Activated naive CD4-positive, alpha-beta T cell (primary cell): ENCODE measurements around the gene CCM2.
"Not testable (repeated sequence)": the region's sequence is repeated elsewhere in the genome, so short reads cannot be mapped to it uniquely, and the experiment has no call there.

Experiments used
- DNase-seq, 4 experiments: peaks; one replicate each; lab custom pipeline; 2025; lab: John Stamatoyannopoulos, UW

The CCM2 gene

GRCh38 chr7:44981035-44981706 is 18.8 kb upstream of the CCM2 start:
- DNase-seq, result no peak

- no peak for DNase-seq
Measured at GRCh38 chr7:44982535-44982923, 17.5 kb upstream of the CCM2 start.

GRCh38 chr7:44982970-44983369 is 17.0 kb upstream of the CCM2 start:
- no peak for DNase-seq

GRCh38 chr7:44983742-44984477 is 16.1 kb upstream of the CCM2 start:
- no peak for DNase-seq

- no peak for DNase-seq
Measured at GRCh38 chr7:44984478-44984758, 15.6 kb upstream of the CCM2 start.

- no peak for DNase-seq
Measured at GRCh38 chr7:44985033-44985695, 14.8 kb upstream of the CCM2 start.

- no peak for DNase-seq
Measured at GRCh38 chr7:44985900-44986217, 14.1 kb upstream of the CCM2 start.

- peak; percentile 85 to 94 (median 86) for DNase-seq
Measured at GRCh38 chr7:44986218-44987053, 13.6 kb upstream of the CCM2 start.

- DNase-seq, result no peak
Measured at GRCh38 chr7:44987457-44987856, 12.5 kb upstream of the CCM2 start.

- no peak for DNase-seq
Measured at GRCh38 chr7:44987996-44988395, 12.0 kb upstream of the CCM2 start.

GRCh38 chr7:44988701-44989100 is 11.3 kb upstream of the CCM2 start:
- DNase-seq, result no peak

GRCh38 chr7:44989132-44989531 is 10.9 kb upstream of the CCM2 start:
- no peak for DNase-seq

- no peak for DNase-seq
Measured at GRCh38 chr7:44990109-44991023, 9.6 kb upstream of the CCM2 start.

GRCh38 chr7:44992004-44992795 is 7.8 kb upstream of the CCM2 start:
- not testable (repeated sequence) for DNase-seq

GRCh38 chr7:44994877-44995554 is 5.0 kb upstream of the CCM2 start:
- no peak for DNase-seq

- no peak for DNase-seq
Measured at GRCh38 chr7:44995555-44996493, 4.2 kb upstream of the CCM2 start.

GRCh38 chr7:44998153-44998871 is 1.7 kb upstream of the CCM2 start:
- no peak for DNase-seq
